K562 (cell line): Measurements from ENCODE around the gene IL17RB. TPM values are rescaled to one million over a fixed set of nuclear protein-coding genes. Genes with fewer than 3 reads are reported as not detected.

Experiments used
- ATAC-seq: fragments of 200-7000 bp; cut with Tn5 transposase; 3 replicates; pipeline ENCODE4 v1.9.1; 2020; ENCODE audit warnings: moderate library complexity
- BruUV-seq: library from RNA; stranded (reverse); fragments of 400-500 nt; replicated peaks from 2 replicates; lab custom pipeline; 2021; lab: Mats Ljungman, UMichigan
- CTCF ChIA-PET: fragments of 300-600 bp; formaldehyde crosslinking; extraction: SDS; loops from one replicate; lab custom pipeline; 2021; ENCODE audit warnings: low intra/inter-chr PET ratio; lab: Yijun Ruan, JAX
- POLR2A ChIA-PET: fragments of 300-600, 350-650 bp; sonication (Branson Sonifier 250); formaldehyde crosslinking; extraction: SDS; loops from one replicate; lab custom pipeline; 2021; ENCODE audit warnings: antibody characterized with exemption, inconsistent platforms; lab: Yijun Ruan, JAX
- DNase-seq, 4 experiments: peaks; one replicate each; pipeline versions ENCODE4 v3.0.0 to v3.0.0-alpha.2; 2011 to 2018; ENCODE audit warnings: low spot score in 3 of 4, mixed read lengths in 3 of 4; ENCODE audit errors: extremely low read depth in 1 of 4
- FAIRE-seq: peaks from 2 replicates; lab custom pipeline; 2011; peaks lifted over from hg19 to GRCh38; lab: Jason Lieb, UNC
- H2AFZ ChIP-seq: 2 replicates; pipeline ENCODE4 v1.6.0; 2011; ENCODE audit warnings: low read depth, low read length, control low read depth, inconsistent platforms
- H3K27ac ChIP-seq: fragments of 200-600 bp; 3 replicates; pipeline ENCODE4 v1.8.0; 2011; ENCODE audit warnings: low read depth, mild to moderate bottlenecking, control low read depth, inconsistent platforms, low read length, moderate library complexity, mixed read lengths; ENCODE audit errors: extremely low read depth
- H3K27me3 ChIP-seq, 2 experiments: fragments of 300-600 bp in 1 of 2; 2 replicates in 1 of 2; 3 replicates in 1 of 2; pipeline versions ENCODE4 v1.6.0 to v1.8.0; 2011; ENCODE audit warnings: inconsistent platforms in 2 of 2, low read length in 2 of 2, mild to moderate bottlenecking in 1 of 2, mixed read lengths in 1 of 2, moderate library complexity in 1 of 2; ENCODE audit not compliant: control insufficient read depth in 2 of 2, insufficient read depth in 2 of 2
- H3K36me3 ChIP-seq: fragments of 300-600 bp; 3 replicates; pipeline ENCODE4 v1.8.0; 2011; ENCODE audit warnings: mild to moderate bottlenecking, low read length, inconsistent platforms; ENCODE audit not compliant: control insufficient read depth, insufficient read depth
- H3K4me1 ChIP-seq, 2 experiments: fragments of 200-600 bp in 1 of 2; replicated peaks in 1 of 2; 2 replicates in 1 of 2; 3 replicates in 1 of 2; pipeline versions ENCODE4 v1.5.1 to v1.8.0; 2011; ENCODE audit warnings: inconsistent platforms in 2 of 2, low read length in 2 of 2, mild to moderate bottlenecking in 1 of 2, mixed read lengths in 1 of 2, moderate library complexity in 1 of 2; ENCODE audit not compliant: control insufficient read depth in 2 of 2, insufficient read depth in 2 of 2
- H3K4me2 ChIP-seq: 2 replicates; pipeline ENCODE4 v1.6.1; 2011; ENCODE audit warnings: low read length, control low read depth, inconsistent platforms, mixed read lengths; ENCODE audit not compliant: insufficient read depth
- H3K4me3 ChIP-seq: fragments of 200-600 bp; sonication (generic), shearing (Covaris generic); 2 replicates; pipeline ENCODE4 v1.5.1; 2016; ENCODE audit warnings: control low read depth, inconsistent platforms
- H3K79me2 ChIP-seq: fragments of 200-600 bp; 3 replicates; pipeline ENCODE4 v1.8.0; 2011; ENCODE audit warnings: low read length, inconsistent platforms; ENCODE audit not compliant: control insufficient read depth, insufficient read depth
- H3K9ac ChIP-seq, 2 experiments: 2 replicates each; pipeline versions ENCODE4 v1.6.0 to v1.6.1; 2011; ENCODE audit warnings: low read depth in 2 of 2, low read length in 2 of 2, control low read depth in 1 of 2, inconsistent platforms in 1 of 2, mild to moderate bottlenecking in 1 of 2, mixed read lengths in 1 of 2; ENCODE audit not compliant: insufficient read depth in 1 of 2
- H3K9me1 ChIP-seq: one replicate; pipeline ENCODE4 v1.6.0; 2011; ENCODE audit warnings: inconsistent platforms, mild to moderate bottlenecking, low read length, moderate library complexity; ENCODE audit not compliant: control insufficient read depth, insufficient read depth
- H3K9me3 ChIP-seq: replicated peaks from 2 replicates; pipeline ENCODE4 v1.5.1; 2011; ENCODE audit warnings: low read depth, low read length, inconsistent platforms; ENCODE audit not compliant: control insufficient read depth, insufficient read depth
- H4K20me1 ChIP-seq: replicated peaks from 2 replicates; pipeline ENCODE4 v1.6.1; 2011; ENCODE audit warnings: low read length, inconsistent platforms, mixed read lengths; ENCODE audit not compliant: control insufficient read depth, insufficient read depth
- ATF1 ChIP-seq, 2 experiments: fragments of 450-650 bp in 1 of 2; IDR thresholded peaks; 2 replicates each; pipeline ENCODE4 v1.6.1; 2016; ENCODE audit warnings: missing compliant biosample characterization in 1 of 2, missing genetic modification characterization in 1 of 2
- ETS2 ChIP-seq: IDR thresholded peaks from 2 replicates; pipeline ENCODE4 v1.6.1; 2016; ENCODE audit warnings: borderline replicate concordance, missing genetic modification characterization, mild to moderate bottlenecking, moderate library complexity, missing compliant biosample characterization; ENCODE audit not compliant: poor library complexity, severe bottlenecking
- GTF3C2 ChIP-seq: IDR thresholded peaks from 3 replicates; pipeline ENCODE4 v1.6.1; 2011; ENCODE audit warnings: borderline replicate concordance, mild to moderate bottlenecking, moderate library complexity; ENCODE audit not compliant: insufficient read length; ENCODE audit errors: extremely low read depth
- HDAC8 ChIP-seq: fragments of 450-650 bp; IDR thresholded peaks from 2 replicates; pipeline ENCODE4 v1.6.1; 2016; ENCODE audit warnings: mild to moderate bottlenecking, missing genetic modification characterization, moderate library complexity, missing compliant biosample characterization
- MCM5 ChIP-seq: fragments of 450-650 bp; IDR thresholded peaks from 2 replicates; pipeline ENCODE4 v1.6.1; 2016; ENCODE audit warnings: low read depth
- NCOA6 ChIP-seq: fragments of 450-650 bp; IDR thresholded peaks from 2 replicates; pipeline ENCODE4 v1.6.1; 2017; ENCODE audit warnings: mild to moderate bottlenecking
- PHTF2 ChIP-seq: fragments of 250-450 bp; sonication (Bioruptor Pico); IDR thresholded peaks from 2 replicates; pipeline ENCODE4 v1.5.0; 2021; ENCODE audit warnings: mild to moderate bottlenecking
- SIN3B ChIP-seq: fragments of 450-650 bp; IDR thresholded peaks from 2 replicates; pipeline ENCODE4 v1.6.1; 2017; ENCODE audit warnings: low read depth, mild to moderate bottlenecking, moderate library complexity
- SRF ChIP-seq, 2 experiments: fragments of 250-450, 450-650 bp in 1 of 2; sonication (Bioruptor Pico) in 1 of 2; sonication (generic) in 1 of 2; formaldehyde crosslinking; IDR thresholded peaks; 2 replicates each; pipeline versions ENCODE4 v1.5.0 to v1.5.1; 2020 to 2022; ENCODE audit warnings: mild to moderate bottlenecking in 1 of 2, missing genetic modification reagents in 1 of 2
- TAF15 ChIP-seq: fragments of 200-400 bp; formaldehyde crosslinking; IDR thresholded peaks from 2 replicates; pipeline ENCODE4 v1.6.1; 2017; ENCODE audit warnings: mild to moderate bottlenecking, low read depth, low read length, moderate library complexity
- ZFPM2 ChIP-seq: fragments of 250-450 bp; sonication (Bioruptor Pico); IDR thresholded peaks from 2 replicates; pipeline ENCODE4 v1.5.1; 2022; ENCODE audit warnings: mild to moderate bottlenecking
- ZNF124 ChIP-seq: sonication (generic); formaldehyde crosslinking; IDR thresholded peaks from 2 replicates; pipeline ENCODE4 v1.8.1; 2022; ENCODE audit warnings: missing genetic modification reagents
- ZNF445 ChIP-seq: fragments of 250-450 bp; sonication (Bioruptor Pico); IDR thresholded peaks from 2 replicates; pipeline ENCODE4 v1.4.0; 2020; ENCODE audit warnings: low read depth, mild to moderate bottlenecking, moderate library complexity
- ZNF518B ChIP-seq: fragments of 250-450 bp; sonication (Bioruptor Pico); IDR thresholded peaks from 2 replicates; pipeline ENCODE4 v1.5.0; 2021; ENCODE audit warnings: mild to moderate bottlenecking, moderate library complexity
- WGBS: fragments of 100-300 bp; shearing (Covaris generic); methylation state at CpG from one replicate; pipeline ENCODE4 v1.1.6; 2016; ENCODE audit warnings: low coverage, mixed read lengths; ENCODE audit not compliant: insufficient coverage; ENCODE audit errors: missing lambda C conversion rate; 5-methylcytosine and 5-hydroxymethylcytosine counted together
- in situ Hi-C: fragments of 300-500 bp; cut with MboI; formaldehyde crosslinking; loops from 4 replicates; pipeline ENCODE4 v1.15.0; 2018; ENCODE audit warnings: inconsistent platforms, mixed read lengths
- intact Hi-C: fragments of 100-400 bp; cut with micrococcal nuclease; formaldehyde crosslinking; loops from 2 replicates; pipeline ENCODE4 v1.14.2; 2022
- polyA plus RNA-seq, 8 experiments: library from polyadenylated mRNA; depleted of rRNA in 4 of 8; stranded (reverse) in 5 of 8; unstranded in 3 of 8; fragments of >200 nt; fragmentation: Nextera tagmentation in 2 of 8; fragmentation: Illumina TruSeq in 1 of 8; extraction: Ambion mirVana in 2 of 8; extraction: Trizol in 1 of 8; gene quantifications; 2 replicates each; pipeline versions ENCODE4 v1.2.1 to v1.2.3, GENCODE V29; 2011 to 2014; ENCODE audit warnings: inconsistent platforms in 1 of 8, missing spikeins in 1 of 8
- total RNA-seq, 7 experiments: library from RNA; depleted of rRNA in 6 of 7; stranded (reverse); fragments of >200 nt in 6 of 7; fragmentation: Illumina TruSeq in 2 of 7; extraction: Trizol in 2 of 7; gene quantifications; 2 replicates each; pipeline versions ENCODE4 v1.2.1 to v1.2.3, GENCODE V29; 2011 to 2021; ENCODE audit warnings: low replicate concordance in 1 of 7

IL17RB gene
- total and polyA plus RNA-seq, 9 of the 15 experiments (the other 6 are each of a cell fraction or from before 2014, with no cell fraction given), result 1.1 to 4.1 (median 1.7) TPM

- Histone ChIP-seq H3K4me2 (no peak overlapping the region), H3K27me3 (peaks cover 0 to 25% of the 10 kb centered on the region in 2 experiments; a peak in 2 of 5 replicates), H3K36me3 (no peaks in the 10 kb centered on the region), H3K9ac (no peak overlapping the region), H3K4me3 (no peak overlapping the region), H3K9me1 (no peaks in the 10 kb centered on the region), H3K79me2 (no peaks in the 10 kb centered on the region), H2AFZ (no peak overlapping the region), H3K9me3 (no peaks in the 10 kb centered on the region), H3K27ac (no peak overlapping the region), H3K4me1 (peaks cover 0 to 13% of the 10 kb centered on the region in 2 experiments; a peak in 2 of 5 replicates), H4K20me1 (no peaks in the 10 kb centered on the region)
- ChIA-PET POLR2A (interaction anchor here (0.7 kb wide), 1 partner anchor 961 kb away, joined by 3 read pairs; no protein-coding TSS in a partner anchor), CTCF (no interaction called here)
- BruUV-seq, result no TSS peak
- WGBS, result 10% methylated on average over 6 of the region's 10 CpGs
- no peak for DNase-seq
- no peak for ATAC-seq
- intact Hi-C loops, result no loop called here
- FAIRE-seq, result no peak
- in situ Hi-C loops, result no loop called here
- TF ChIP-seq PHTF2 (CRISPR knock-in tag), result no peak
- no peak for TF ChIP-seq ZNF518B (CRISPR knock-in tag)
- TF ChIP-seq ZFPM2 (CRISPR knock-in tag), result no peak
- no peak for TF ChIP-seq SRF (CRISPR knock-in tag; IDR thresholded peaks at IDR 0.05)
- no peak for TF ChIP-seq NCOA6
- no peak for TF ChIP-seq ZNF445 (CRISPR knock-in tag)
- TF ChIP-seq MCM5, result no peak
- TF ChIP-seq GTF3C2, result no peak
- TF ChIP-seq ATF1 (CRISPR knock-in tag; IDR thresholded peaks at IDR 0.05), result no peak
- no peak for TF ChIP-seq ATF1 (tag; IDR thresholded peaks at IDR 0.05)
- TF ChIP-seq HDAC8, result no peak
- no peak for TF ChIP-seq ZNF124 (CRISPR knock-in tag)
- TF ChIP-seq SIN3B, result no peak
- TF ChIP-seq ETS2 (tag), result no peak
- no peak for TF ChIP-seq TAF15
Observed at GRCh38 chr3:53843195-53844177, 2.9 kb upstream of the IL17RB start.
